Choroid plexus epithelial cell (primary cell): ENCODE data around the gene MT1G.

Experiments used
- DNase-seq: peaks from one replicate; pipeline ENCODE4 v3.0.0-alpha.2; 2010; ENCODE audit warnings: low read depth
- H3K4me3 ChIP-seq: 2 replicates; pipeline ENCODE4 v1.5.1; 2011; ENCODE audit warnings: low read depth, mild to moderate bottlenecking, control low read depth, low read length, moderate library complexity
- TF ChIP-seq, protein P1 (sequence below): conservative IDR thresholded peaks from 2 replicates; pipeline ENCODE4 v1.5.1; 2011; ENCODE audit warnings: low read depth, mild to moderate bottlenecking, control low read depth, inconsistent platforms, low read length, moderate library complexity

Gene MT1G

DNA sequence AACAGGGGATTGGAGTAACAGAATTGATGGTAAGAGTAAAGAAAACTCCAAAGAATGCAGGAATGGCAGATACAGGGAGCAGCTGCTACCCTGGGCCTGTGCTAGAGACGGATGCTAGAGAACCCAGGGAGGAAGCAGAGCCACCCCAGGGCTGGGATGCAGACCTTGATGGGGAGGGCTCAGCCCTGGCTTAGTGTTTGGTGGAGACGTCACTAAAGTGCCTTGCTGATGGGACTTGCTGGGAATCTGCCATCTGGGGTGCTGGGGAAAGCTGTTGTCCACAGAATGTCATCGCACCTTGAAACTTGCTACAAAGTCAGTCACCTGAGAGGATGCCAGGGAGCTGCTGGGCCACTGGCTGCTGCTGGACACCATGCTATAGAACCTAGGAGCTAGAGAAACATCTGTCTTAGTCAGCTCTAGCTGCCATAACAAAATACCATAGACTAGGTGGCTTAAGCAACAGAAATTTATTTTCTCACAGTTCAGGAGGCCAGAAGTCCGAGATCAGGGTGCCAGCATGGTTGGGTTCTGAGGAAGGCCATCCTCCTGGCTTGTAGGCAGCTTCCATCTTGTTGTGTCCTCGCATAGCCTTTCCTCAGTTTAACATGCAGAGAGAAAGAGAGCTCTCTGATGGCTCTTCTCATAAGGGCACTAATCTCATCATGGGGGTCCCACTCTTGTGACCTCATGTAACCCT is 29.7 kb upstream of the MT1G start:
- H3K4me3 ChIP-seq: no peak overlapping the region
- no peak for DNase-seq

DNA sequence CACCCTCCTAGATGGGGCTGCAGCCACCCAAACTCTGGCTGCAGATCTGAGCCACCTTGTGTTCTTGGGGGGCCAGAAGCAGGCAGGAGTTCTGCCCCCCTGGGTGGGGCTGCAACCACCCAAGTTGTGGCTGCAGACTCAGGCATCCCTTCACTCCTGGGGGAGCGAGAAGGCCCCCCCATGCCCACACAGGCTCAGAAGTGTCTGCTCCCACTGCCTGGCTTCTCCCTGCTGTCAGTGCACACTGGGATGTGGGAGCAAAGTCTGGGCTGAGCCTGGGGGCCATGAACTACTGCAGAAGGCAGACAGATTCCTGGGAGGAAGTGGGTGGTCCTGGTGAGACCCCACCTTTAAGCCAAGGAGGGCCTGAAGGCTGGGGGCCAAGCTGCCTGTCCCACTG is 27.4 kb upstream of the MT1G start:
- no peak for DNase-seq
- TF ChIP-seq, protein P1, sequence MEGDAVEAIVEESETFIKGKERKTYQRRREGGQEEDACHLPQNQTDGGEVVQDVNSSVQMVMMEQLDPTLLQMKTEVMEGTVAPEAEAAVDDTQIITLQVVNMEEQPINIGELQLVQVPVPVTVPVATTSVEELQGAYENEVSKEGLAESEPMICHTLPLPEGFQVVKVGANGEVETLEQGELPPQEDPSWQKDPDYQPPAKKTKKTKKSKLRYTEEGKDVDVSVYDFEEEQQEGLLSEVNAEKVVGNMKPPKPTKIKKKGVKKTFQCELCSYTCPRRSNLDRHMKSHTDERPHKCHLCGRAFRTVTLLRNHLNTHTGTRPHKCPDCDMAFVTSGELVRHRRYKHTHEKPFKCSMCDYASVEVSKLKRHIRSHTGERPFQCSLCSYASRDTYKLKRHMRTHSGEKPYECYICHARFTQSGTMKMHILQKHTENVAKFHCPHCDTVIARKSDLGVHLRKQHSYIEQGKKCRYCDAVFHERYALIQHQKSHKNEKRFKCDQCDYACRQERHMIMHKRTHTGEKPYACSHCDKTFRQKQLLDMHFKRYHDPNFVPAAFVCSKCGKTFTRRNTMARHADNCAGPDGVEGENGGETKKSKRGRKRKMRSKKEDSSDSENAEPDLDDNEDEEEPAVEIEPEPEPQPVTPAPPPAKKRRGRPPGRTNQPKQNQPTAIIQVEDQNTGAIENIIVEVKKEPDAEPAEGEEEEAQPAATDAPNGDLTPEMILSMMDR: no peak
- no peak overlapping the region for H3K4me3 ChIP-seq

More for the DNA sequence above, 29.7 kb upstream of the MT1G start:
- TF ChIP-seq, protein P1: no peak

DNA sequence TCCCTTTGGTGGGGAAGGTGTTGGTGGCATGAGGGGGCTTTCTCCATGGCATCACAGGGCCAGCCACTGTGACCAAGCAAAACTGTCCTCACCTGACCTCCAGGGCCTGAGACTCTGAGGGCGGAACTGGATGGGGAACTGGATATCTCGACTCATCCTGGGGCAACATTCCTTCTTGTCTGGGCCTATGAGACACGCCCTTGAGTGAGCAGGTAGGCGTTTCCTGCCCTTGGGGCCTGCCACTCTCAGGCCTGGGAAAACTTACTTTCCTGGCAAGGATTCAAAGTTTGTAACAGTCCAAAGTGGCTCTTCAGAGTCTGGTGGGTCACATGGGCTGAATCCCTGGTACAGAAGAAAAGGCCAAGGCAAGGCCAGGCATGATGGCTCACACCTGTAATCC is 24.0 kb upstream of the MT1G start:
- H3K4me3 ChIP-seq: no peak overlapping the region
- DNase-seq: peak; percentile 33
- TF ChIP-seq, protein P1: no peak

DNA sequence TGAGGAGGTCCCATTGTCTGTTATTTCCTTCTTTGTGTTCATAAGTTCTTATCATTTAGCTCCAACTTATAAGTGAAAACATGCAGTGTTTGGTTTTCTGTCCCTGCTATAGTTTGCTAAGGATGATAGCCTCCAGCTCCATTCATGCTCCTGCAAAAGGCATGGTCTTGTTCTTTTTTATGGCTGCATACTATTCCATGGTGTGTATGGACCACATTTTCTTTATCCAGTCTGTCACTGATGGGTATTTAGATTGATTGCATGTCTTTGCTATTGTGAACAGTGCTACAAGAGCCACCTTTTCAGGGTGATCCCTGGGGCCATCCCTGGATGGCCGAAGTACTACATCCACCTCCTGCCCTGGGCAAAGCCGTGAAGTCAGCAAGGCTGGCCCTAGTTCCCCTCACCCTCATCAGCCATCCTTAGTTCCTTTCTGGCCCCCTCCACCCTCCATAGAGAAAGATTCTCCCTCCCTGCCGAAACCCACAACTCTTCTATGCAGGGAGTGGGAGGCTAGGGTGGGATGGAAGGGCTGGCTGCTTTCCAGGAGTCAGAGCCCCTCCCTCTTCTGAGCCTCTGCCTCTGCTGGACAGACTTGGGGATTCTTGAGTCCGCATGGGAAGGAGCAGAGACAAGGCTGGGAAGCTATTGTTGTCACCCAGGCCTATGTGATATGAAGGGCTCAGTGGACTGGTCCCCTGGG is 22.7 kb upstream of the MT1G start:
- TF ChIP-seq, protein P1: no peak
- no peak for DNase-seq
- no peak overlapping the region for H3K4me3 ChIP-seq

DNA sequence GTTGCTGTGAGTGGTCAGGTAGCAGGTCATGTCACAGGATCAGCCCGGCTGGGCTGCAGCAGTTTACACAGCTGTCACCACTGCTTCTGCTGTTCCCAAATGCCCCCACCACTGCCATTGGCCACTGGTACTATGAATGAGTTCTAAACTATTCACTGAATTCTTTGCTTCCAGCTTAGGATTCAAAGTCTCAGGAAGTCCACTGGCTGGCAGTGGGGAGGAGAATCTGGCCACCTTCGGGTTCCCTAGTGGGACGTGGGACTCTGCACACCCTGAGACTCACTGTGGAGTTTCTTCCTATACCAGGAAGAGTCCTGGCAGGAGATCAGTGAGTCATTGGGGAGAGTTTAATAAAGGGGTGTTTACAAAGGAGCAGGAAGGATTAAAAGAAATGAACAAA is 21.3 kb upstream of the MT1G start:
- H3K4me3 ChIP-seq: no peak overlapping the region
- TF ChIP-seq, protein P1: no peak
- DNase-seq: no peak

DNA sequence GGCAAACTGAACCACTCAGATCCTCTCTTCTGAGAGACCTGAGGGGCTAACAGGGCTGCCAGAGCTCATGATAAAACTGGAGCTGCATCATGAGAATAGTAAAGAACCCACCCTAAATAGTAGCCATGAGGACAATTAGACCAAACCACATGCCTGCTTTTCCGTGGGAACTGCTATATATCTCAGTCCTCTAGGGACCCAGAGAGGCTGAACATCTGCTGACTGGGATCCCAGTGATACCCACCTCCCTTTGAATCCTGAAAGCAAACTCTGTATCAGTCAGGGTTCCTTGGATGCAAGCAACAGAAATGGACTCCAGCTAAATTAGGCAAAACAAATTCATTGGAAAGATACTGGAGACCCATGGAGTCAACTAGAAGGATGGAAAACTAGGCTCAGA is 20.9 kb upstream of the MT1G start:
- no peak for DNase-seq
- TF ChIP-seq, protein P1: no peak
- H3K4me3 ChIP-seq: no peak overlapping the region

DNA sequence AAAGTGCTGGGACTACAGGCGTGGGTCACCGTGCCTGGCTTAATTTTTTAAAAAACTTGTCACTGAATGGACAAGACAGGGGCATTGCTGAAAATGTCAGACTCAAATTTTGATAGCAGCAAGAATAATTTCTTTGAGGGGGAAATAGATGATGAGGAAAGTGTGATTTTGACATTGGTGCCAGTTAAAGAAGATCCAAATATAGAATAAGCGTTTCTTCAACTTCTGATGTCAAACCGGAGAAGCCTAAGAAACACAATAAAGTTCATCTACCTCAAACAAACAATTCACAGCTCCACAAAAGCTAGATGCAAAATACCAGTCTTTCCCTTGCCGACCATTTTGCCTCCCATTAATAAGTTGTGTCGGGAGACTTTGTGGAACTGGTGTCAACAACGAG is 18.9 kb upstream of the MT1G start:
- TF ChIP-seq, protein P1: no peak
- DNase-seq: no peak
- H3K4me3 ChIP-seq: no peak overlapping the region
